Testis (tissue), 3 donors: ENCODE results near the gene ARSJ. TPM values are rescaled to one million over a fixed set of nuclear protein-coding genes. Genes with fewer than 3 reads are reported as not detected.

Experiments used
- DNase-seq: peaks from one replicate; pipeline ENCODE4 v3.0.0-alpha.2; 2019
- H3K27ac ChIP-seq, 2 donors: fragments of 200-600 bp; sonication (generic); one replicate each; pipeline ENCODE4 v1.5.1; 2019
- H3K27me3 ChIP-seq: fragments of 200-600 bp; sonication (generic); one replicate; pipeline ENCODE4 v1.5.1; 2019
- H3K36me3 ChIP-seq: fragments of 200-600 bp; sonication (generic); one replicate; pipeline ENCODE4 v1.5.1; 2017; ENCODE audit warnings: low read depth; ENCODE audit errors: missing control alignments
- H3K4me1 ChIP-seq: fragments of 200-600 bp; sonication (generic); one replicate; pipeline ENCODE4 v1.5.1; 2019
- H3K4me3 ChIP-seq, 2 donors: fragments of 200-600 bp; sonication (generic); one replicate each; pipeline ENCODE4 v1.5.1; 2017 to 2019
- H3K9me3 ChIP-seq: fragments of 200-600 bp; sonication (generic); one replicate; pipeline ENCODE4 v1.5.1; 2017
- POLR2A ChIP-seq: fragments of 450-650 bp; IDR thresholded peaks from one replicate; pipeline ENCODE4 v1.6.1; 2017; ENCODE audit warnings: antibody characterized with exemption, mild to moderate bottlenecking, moderate library complexity
- WGBS, 2 donors: methylation state at CpG; one replicate each; pipeline ENCODE4 v1.1.5; 2018; 5-methylcytosine and 5-hydroxymethylcytosine counted together
- intact Hi-C: fragments of 100-400 bp; cut with DNase I; formaldehyde crosslinking; loops from one replicate; pipeline ENCODE4 v1.15.1; 2023; ENCODE audit warnings: low total_unique reads
- polyA plus RNA-seq: library from polyadenylated mRNA; stranded (reverse); fragments of 350-450 nt; fragmentation: Illumina TruSeq; extraction: RNeasy Lipid Tissue Mini Kit (QIAGEN cat#74804); gene quantifications from one replicate; pipeline ENCODE4 v1.2.3, GENCODE V29; 2014; ENCODE audit warnings: low read depth, low replicate concordance; ENCODE audit not compliant: insufficient read depth
- total RNA-seq, 2 donors: library from RNA; depleted of rRNA; stranded (reverse); fragments of >200 nt; gene quantifications; one replicate each; pipeline ENCODE4 v1.2.3, GENCODE V29; 2016
- TF ChIP-seq, protein P1 (sequence below), 3 experiments: fragments of 450-650 bp in 2 of 3; fragments of 200-600 bp in 1 of 3; sonication (generic) in 1 of 3; IDR thresholded peaks; one replicate each; pipeline ENCODE4 v1.5.1; 2016 to 2019; ENCODE audit warnings: antibody characterized with exemption in 3 of 3, mild to moderate bottlenecking in 2 of 3, moderate library complexity in 1 of 3

ARSJ gene
- total and polyA plus RNA-seq, 3 donors from 2014 or later: 0.55 to 1.6 (median 0.74) TPM

DNA sequence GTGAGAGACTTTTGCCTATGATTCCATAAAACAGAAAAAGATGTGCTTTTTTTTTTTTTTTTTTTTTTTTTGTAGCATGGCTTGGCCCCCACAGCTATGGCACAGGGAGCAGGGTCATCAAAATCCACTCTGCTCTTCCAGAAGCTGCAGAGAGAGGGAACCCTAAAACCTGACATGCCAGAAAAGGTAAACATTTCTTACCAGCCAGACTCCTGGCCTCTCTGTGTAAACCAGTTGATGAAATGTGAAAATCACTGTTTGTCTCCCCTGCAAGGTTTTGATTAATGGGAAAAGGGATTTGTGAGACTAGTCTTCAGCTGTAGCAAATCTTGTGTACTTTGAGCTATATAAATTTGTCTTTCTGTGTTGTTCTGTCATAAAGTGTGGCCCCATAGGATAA is 105.9 kb downstream of the ARSJ start:
- no peak for TF ChIP-seq POLR2A
- TF ChIP-seq, protein P1, sequence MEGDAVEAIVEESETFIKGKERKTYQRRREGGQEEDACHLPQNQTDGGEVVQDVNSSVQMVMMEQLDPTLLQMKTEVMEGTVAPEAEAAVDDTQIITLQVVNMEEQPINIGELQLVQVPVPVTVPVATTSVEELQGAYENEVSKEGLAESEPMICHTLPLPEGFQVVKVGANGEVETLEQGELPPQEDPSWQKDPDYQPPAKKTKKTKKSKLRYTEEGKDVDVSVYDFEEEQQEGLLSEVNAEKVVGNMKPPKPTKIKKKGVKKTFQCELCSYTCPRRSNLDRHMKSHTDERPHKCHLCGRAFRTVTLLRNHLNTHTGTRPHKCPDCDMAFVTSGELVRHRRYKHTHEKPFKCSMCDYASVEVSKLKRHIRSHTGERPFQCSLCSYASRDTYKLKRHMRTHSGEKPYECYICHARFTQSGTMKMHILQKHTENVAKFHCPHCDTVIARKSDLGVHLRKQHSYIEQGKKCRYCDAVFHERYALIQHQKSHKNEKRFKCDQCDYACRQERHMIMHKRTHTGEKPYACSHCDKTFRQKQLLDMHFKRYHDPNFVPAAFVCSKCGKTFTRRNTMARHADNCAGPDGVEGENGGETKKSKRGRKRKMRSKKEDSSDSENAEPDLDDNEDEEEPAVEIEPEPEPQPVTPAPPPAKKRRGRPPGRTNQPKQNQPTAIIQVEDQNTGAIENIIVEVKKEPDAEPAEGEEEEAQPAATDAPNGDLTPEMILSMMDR (IDR thresholded peaks at IDR 0.05): no peak
- no peaks in the 10 kb centered on the region for H3K4me1 ChIP-seq
- intact Hi-C loops: no loop called here
- no peak overlapping the region for H3K27ac ChIP-seq
- DNase-seq: no peak
- H3K9me3 ChIP-seq: no peaks in the 10 kb centered on the region
- no peaks in the 10 kb centered on the region for H3K27me3 ChIP-seq
- H3K36me3 ChIP-seq: no peaks in the 10 kb centered on the region
- no peak overlapping the region for H3K4me3 ChIP-seq

DNA sequence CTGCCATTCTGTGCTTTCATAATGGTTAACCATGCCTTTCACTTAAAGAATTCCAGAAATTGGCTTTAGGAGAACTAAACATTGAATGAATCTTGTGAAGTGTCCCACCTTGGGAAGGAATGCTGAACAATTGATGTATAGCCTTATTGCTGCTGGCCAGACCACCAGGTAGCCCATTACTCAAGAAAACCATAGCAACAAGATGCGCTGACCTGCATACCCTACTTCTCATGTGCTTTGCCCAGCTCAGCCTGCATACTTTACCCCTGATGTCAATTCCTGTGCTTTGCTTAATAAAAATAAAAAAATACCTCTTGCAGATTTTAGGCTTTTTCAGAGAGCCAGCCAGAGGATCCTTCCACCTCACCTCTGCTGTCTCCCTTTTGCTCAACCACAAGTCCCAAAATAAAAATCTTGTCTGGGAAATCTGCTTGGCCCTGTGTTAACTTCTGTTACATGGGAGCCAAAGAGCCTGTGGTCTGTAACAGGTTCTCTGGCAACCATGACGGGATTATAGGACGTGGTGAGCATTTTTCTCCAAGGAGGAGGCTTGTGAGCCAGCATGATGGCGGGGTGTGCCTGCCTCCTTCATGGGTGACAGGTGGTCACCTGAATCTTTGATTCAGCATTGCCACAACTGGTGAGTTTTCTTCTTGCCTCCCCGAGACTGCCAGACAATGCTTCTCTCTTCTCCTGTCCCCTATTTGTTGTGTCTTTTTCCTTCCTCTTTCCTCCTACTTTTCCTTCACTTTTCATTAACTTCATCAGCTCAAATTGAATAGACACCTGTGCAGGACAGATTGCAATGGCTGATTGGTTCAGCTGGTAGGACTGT is 106.8 kb downstream of the ARSJ start:
- TF ChIP-seq POLR2A: no peak
- TF ChIP-seq, protein P1 (IDR thresholded peaks at IDR 0.05): no peak
- Histone ChIP-seq H3K27ac (no peak overlapping the region), H3K4me3 (no peak overlapping the region), H3K4me1 (no peaks in the 10 kb centered on the region), H3K27me3 (no peaks in the 10 kb centered on the region), H3K36me3 (no peaks in the 10 kb centered on the region), H3K9me3 (no peaks in the 10 kb centered on the region)
- intact Hi-C loops: no loop called here
- DNase-seq: no peak
- WGBS, 2 donors: 90 to 100% methylated on average over 5 of the region's 5 CpGs

DNA sequence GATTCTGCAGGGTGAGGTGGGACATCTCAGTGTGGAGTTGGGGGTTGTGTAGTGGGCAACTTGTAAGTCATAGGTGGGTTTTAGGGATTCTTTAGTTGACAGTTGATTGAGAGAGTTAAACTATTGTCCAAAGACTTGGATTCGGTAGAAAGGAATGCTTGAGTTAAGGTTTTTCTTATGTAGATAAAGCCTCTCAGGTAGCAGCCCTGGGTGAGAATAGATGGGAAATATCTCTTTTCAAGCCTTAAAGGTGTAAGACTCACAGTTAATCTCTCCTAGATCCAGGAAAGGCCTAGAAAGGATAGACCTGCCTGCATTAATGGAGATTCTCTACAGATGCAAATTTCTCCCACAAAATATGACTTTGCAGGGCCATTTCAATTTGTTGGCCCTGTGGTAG is 108.4 kb downstream of the ARSJ start:
- Histone ChIP-seq H3K27me3 (no peaks in the 10 kb centered on the region), H3K36me3 (no peaks in the 10 kb centered on the region), H3K4me3 (no peak overlapping the region), H3K27ac (no peak overlapping the region), H3K4me1 (no peaks in the 10 kb centered on the region), H3K9me3 (no peaks in the 10 kb centered on the region)
- WGBS, 2 donors: 88 to 100% methylated on average over 1 of the region's 1 CpG
- no peak for DNase-seq
- intact Hi-C loops: no loop called here
- TF ChIP-seq POLR2A: no peak
- TF ChIP-seq, protein P1 (IDR thresholded peaks at IDR 0.05): no peak

DNA sequence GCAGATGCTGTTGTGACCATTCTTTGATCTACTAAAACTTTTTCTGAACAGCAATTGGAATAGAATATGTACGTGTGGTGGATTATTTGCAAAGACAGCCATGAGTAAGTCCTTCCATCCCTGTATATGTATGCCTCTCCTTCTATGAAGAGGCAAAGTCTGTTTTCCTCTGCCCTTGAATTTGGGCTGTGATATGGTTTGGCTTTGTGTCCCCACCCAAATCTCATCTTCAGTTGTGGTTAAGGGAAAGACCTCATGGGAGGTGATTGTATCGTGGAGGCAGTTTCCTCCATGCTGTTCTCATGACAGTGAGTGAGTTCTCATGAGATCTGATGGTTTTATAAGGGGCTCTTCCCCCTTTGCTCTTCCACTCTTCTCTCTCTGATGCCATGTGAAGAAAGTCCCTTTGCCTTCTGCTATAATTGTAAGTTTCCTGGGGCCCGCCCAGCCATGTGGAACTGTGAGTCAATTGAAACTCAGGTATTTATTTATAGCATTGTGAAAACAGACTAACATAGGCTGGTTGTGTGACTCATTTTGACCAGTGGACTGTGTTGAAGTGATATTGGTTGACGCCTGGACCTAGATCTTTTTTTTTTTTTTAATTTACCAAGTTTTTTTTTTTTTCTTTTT is 109.6 kb downstream of the ARSJ start:
- no peaks in the 10 kb centered on the region for H3K36me3 ChIP-seq
- H3K4me3 ChIP-seq: no peak overlapping the region
- H3K27ac ChIP-seq: no peak overlapping the region
- intact Hi-C loops: no loop called here
- H3K27me3 ChIP-seq: no peaks in the 10 kb centered on the region
- no peaks in the 10 kb centered on the region for H3K4me1 ChIP-seq
- H3K9me3 ChIP-seq: no peaks in the 10 kb centered on the region
- WGBS, 2 donors: 92 to 97% methylated on average over 4 of the region's 4 CpGs
- no peak for DNase-seq
- no peak for TF ChIP-seq POLR2A
- TF ChIP-seq, protein P1 (IDR thresholded peaks at IDR 0.05): no peak
